Upper lobe of left lung (tissue), 4 donors: ENCODE measurements around the gene TIMP2.

ENCODE experiments used
- CTCF ChIP-seq, 6 experiments: fragments of 450-650 bp in 4 of 6; fragments of 200-600 bp in 2 of 6; sonication (generic) in 2 of 6; IDR thresholded peaks; one replicate each; pipeline ENCODE4 v1.5.1; 2016 to 2019; ENCODE audit warnings: antibody characterized with exemption in 6 of 6
- EP300 ChIP-seq, 4 donors: sonication (generic); formaldehyde crosslinking; IDR thresholded peaks; one replicate each; pipeline ENCODE4 v1.5.1; 2017; ENCODE audit warnings: antibody characterized with exemption in 4 of 4, control low read depth in 2 of 4

DNA sequence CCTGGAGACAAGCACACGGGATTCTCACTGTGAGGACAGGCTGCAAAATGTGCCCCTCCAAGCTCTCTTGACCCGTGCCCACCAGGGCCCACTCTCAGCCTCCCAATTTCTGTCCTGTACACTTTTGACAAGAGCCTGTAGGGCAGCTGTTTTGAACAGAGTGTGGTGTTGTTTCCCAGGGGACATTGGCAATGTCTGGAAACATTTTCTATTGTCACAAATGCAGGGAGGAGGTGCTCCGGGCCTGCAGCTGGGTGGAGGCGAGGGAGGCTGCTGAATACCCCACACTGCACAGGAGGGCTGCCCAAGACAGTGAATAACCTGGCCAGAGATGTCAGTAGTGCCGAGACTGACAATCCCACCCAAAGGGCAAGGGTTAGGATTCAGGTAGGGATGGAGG is 32.7 kb downstream of the TIMP2 start:
- TF ChIP-seq CTCF (IDR thresholded peaks at IDR 0.05) = no peak
- TF ChIP-seq EP300 (IDR thresholded peaks at IDR 0.05) = no peak
